H54 (cell line): ENCODE results near the gene GALP.
"Not testable (repeated sequence)": the region's sequence is repeated elsewhere in the genome, so short reads cannot be mapped to it uniquely, and the experiment has no call there.

Experiments
- DNase-seq: peaks from one replicate; pipeline ENCODE4 v3.0.0; 2011; ENCODE audit warnings: low spot score, mixed read lengths; ENCODE audit not compliant: insufficient read length
- FAIRE-seq: peaks from 3 replicates; lab custom pipeline; 2011; peaks lifted over from hg19 to GRCh38; lab: Jason Lieb, UNC
- POLR2A ChIP-seq: IDR thresholded peaks from 2 replicates; pipeline ENCODE4 v1.6.1; 2011; ENCODE audit warnings: low read depth, mild to moderate bottlenecking, low read length

The GALP gene

DNA sequence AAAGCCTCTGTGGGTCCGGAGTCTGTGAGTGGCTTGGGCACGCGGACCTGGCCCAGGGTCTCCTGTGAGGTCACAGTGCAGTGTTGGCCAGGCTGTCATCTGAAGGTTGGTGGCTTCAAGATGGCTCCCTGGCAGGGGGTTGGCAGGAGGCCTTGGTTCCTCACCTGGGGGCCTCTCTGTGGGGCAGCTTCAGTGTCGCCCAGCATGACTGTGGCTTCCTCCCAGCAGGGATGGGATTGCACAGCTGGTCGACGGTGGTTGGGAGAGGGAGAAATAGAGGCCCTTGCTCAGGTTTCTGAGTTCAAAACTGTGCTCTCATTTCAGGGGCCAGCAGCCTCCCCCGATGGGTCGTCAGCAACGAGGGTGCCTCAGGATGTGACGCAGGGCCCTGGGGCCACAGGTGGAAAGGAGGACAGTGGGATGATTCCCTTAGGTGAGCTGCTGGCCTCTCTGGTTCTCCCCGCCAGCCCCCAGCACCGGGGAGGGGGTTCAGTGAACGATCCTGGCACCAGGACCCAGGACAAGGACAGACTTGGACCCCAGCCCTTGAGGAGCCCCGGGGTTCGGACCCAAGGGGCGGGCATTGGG is 17.5 kb upstream of the GALP start:
- FAIRE-seq, result no peak
- TF ChIP-seq POLR2A, result no peak
- no peak for DNase-seq

DNA sequence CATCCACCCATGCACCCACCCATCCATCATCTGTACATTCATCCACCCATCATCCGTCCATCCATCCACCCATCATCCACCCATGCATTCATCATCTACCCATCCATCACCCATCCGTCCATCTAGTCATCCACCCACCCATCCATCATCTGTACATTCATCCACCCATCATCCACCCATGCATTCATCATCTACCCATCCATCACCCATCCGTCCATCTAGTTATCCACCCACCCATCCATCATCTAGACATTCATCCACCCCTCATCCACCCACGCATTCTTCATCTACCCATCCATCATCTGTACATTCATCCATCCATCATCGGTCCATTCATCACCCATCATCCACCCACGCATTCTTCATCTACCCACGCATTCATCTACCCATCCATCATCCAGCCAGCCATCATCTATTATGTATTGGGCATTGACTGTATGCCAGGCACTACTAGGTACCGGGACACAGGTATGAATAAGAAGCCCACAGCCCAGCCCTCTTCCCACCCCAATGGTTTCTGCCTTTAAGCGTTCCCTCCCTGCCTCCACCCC is 16.7 kb upstream of the GALP start:
- no peak for FAIRE-seq
- no peak for DNase-seq
- TF ChIP-seq POLR2A, result no peak

DNA sequence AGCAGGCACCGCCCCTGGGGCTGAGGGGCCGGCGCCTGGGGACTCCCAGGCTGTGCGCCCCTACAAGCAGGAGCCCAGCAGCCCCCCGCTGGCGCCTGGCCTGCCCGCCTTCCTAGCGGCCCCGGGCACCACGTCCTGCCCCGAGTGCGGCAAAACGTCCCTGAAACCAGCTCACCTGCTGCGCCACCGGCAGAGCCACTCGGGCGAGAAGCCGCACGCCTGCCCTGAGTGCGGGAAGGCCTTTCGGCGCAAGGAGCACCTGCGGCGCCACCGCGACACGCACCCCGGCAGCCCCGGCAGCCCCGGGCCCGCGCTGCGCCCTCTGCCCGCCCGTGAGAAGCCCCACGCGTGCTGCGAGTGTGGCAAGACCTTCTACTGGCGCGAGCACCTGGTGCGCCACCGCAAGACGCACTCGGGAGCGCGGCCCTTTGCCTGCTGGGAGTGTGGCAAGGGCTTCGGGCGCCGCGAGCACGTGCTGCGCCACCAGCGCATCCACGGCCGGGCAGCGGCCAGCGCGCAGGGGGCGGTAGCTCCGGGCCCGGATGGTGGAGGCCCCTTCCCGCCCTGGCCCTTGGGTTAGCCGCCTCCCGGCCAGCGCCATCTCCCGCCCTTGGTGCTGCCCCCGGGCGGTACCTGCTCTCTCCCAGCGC is 16.1 kb upstream of the GALP start:
- DNase-seq (no peak), FAIRE-seq (no peak)
- TF ChIP-seq POLR2A, result no peak

DNA sequence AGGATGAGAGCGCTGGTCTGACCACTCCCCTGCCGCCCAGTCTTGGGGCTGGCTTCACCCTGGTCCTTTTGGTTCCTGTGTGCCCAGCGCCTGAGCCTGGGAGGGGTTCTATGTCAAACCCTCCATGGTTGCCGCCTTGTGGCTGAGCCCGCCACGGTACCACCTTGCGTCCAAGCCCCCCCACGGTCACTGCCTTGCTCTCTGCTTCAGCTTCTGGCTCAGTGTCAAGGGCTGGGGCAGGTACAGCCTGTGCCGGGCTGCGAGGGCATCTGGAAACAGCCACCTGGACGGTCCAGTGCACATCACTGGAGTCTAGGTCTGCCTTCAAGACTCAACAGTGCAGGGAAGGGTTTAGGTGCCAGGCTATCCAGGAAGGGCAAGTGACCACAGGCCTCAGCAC is 14.3 kb upstream of the GALP start:
- no peak for TF ChIP-seq POLR2A
- DNase-seq (no peak), FAIRE-seq (no peak)

DNA sequence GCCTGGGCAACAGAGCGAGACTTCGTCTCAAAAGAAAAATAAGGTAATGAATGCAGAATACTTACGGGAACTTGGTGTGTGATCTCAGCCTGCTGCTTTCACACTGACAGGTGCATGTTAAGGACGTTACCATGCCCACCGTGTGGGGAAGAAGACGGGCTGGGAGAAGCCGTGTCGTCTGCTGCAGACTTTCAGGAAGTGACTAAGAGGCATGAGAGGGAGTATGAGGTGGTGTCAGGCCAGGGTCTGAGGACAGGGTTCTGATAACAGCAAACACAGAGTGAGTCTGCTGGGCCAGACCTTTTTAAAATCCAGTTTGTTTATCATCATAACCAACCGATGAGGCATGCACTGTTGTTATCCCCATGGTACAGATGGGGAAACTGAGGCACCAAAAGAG is 13.6 kb upstream of the GALP start:
- peak; percentile 82 for DNase-seq
- TF ChIP-seq POLR2A, result no peak

DNA sequence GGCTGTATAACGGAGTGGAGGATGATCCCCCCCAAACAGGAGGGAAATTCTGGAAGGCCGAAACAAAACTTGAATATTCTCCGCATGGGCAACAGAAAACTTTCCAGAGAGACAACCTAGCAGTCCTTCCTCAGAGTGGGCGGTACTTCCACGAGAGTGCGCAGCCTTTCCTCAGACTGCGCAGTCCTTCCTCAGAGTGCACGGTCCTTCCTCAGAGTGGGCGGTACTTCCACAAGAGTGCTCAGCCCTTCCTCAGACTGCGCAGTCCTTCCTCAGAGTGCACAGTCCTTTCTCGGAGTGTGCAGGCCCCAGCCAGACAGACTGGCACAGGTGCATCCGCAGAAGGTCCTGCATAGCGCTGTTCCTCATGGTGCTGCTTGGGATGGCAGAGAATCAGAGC is 12.7 kb upstream of the GALP start:
- DNase-seq (no peak), FAIRE-seq (no peak)
- TF ChIP-seq POLR2A, result no peak

More for the DNA sequence above, 13.6 kb upstream of the GALP start:
- no peak for FAIRE-seq

DNA sequence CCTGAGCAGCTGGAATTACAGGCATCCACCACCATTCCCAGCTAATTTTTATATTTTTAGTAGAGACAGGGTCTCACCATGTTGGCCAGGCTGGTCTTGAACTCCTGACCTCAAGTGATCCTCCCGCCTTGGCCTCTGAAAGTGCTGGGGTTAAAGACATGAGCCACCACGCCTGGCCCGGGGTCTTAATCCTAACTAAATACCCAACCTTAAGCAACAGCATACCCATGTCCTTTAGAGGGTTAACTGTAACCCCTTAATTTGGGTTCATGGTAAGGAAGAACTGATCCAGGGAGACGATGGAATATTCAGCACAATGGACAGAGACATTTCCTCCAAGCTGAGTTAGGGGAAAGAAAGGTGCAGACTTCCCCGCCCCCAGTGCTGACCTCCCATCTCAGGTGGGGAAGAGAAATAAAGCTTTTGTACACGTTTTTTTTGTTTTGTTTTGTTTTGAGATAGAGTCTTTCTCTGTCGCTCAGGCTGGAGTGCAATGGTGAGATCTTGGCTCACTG is 8.7 kb upstream of the GALP start:
- no peak for TF ChIP-seq POLR2A
- peak; percentile 69 for DNase-seq
- FAIRE-seq, result no peak

DNA sequence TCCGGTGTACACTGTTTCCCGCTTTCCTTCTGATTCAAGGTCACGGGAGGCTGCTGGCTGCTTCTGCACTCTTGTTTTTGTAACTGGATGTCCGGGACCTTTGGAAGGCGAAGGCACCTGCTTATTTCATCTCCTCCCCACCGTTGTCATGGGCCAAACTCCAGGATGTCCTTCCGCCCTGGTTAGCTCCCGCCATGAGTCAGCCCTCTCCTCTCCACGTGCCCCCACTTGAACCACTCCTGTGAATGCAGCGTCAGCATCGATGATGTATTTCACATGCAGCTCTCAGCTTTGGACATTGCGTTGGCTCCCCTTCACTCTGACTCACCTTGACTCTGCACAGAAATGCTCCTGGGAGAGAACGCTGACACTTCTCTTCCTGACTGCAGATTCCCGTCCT is 5.5 kb upstream of the GALP start:
- FAIRE-seq (peak; percentile 91), DNase-seq (peak; percentile 99)
- 0 out of 2 replicates have a peak, but pooled peaks have one; percentile 18 for TF ChIP-seq POLR2A

DNA sequence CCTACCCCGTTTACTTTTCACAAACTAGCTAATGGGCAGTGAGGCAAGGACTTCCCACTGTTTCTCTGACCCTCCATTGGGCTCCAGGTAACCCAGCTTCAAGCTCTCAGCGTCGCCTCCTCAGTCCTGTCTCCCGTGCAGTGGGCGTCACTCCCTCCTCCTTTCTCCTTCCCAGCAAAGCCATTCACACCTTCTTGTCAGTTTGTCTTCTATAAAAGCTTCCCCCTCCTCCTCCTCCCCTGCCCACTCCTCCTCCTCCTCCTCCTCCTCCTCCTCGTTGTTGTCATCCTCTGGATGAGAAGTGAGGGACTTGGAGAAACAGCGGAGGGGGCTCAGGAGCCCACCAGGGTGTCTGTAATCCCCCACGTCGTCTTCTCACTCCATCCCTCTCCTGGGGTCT is 1.7 kb upstream of the GALP start:
- no peak for TF ChIP-seq POLR2A
- FAIRE-seq, result no peak
- DNase-seq, result no peak

DNA sequence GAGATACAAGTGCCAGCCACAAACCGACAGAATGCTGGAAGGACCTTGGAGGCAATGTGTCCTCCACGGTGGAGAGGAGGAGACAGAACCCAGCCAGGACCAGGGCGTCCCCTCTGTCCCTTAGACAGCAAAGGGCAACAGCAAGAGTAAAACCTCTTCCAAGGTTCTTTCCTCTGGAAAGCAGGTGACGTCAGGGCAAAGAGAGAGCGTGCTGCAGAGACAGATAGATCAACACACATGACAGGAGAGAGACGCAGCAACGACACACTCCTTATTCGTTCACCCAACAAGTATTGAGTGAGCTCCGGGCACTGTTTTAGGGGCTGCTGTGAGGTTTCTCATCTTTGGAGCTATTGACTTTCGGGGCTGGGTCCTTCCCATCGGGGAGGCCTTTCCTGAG is 1.3 kb upstream of the GALP start:
- DNase-seq (no peak), FAIRE-seq (no peak)
- no peak for TF ChIP-seq POLR2A

DNA sequence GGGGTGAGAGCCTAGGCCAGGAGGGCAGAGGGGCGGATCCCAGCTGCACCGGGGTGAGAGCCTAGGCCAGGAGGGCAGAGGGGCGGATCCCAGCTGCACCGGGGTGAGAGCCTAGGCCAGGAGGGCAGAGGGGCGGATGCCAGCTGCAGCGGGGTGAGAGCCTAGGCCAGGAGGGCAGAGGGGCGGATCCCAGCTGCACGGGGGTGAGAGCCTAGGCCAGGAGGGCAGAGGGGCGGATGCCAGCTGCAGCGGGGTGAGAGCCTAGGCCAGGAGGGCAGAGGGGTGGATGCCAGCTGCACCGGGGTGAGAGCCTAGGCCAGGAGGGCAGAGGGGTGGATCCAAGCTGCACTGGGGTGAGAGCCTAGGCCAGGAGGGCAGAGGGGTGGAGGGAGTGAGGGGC is 502 bp downstream of the GALP start:
- not testable (repeated sequence) for DNase-seq, FAIRE-seq

DNA sequence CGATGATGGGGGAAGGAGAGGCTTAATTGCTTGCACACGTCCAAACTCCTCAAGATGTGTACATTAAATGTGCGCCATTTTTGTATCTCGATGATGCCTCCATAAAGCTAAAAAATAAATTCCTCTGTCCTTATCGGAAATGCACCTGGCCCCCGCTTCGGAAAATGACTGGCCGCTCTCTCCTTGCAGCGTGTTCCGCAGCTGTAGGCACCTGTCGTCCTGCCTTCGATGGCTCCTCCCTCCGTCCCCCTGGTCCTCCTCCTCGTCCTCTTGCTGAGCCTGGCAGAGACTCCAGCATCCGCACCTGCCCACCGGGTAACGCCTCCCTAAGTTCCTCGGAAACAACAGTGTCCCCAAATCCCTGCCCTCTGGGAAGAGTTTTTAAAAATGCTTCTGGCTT is 1.1 kb downstream of the GALP start:
- FAIRE-seq, result no peak
- DNase-seq, result no peak
- TF ChIP-seq POLR2A, result no peak

DNA sequence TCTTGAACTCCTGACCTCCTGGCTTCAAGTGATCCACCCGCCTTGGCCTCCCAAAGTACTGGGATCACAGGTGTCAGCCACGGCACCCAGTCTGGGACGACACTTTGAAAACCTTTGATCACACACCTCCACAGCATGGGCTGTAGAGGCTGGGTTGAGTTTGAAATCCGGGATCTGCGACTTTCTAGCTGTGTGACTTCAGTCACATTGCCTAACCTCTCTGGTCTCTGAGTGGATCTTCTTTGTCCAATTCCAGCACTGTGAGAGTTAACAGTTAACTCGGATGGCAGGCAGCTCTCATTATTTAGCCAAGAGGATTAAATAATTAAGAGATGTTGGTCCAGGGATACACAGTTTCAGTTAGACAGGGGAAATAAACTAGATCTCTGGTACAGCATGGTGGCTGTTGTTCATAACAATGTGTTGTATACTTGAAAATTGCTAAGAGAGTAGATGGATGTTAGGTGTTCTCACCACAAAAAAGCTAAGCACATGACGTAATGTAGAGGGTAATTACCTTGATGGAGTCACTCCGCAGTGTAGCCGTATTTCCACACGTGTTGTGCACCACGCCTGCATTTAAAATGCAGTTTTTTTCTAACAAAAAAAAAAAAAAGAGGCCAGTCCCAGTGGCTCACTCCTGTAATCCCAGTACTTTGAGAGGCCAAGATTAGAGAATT is 1.9 kb downstream of the GALP start:
- FAIRE-seq (no peak), DNase-seq (no peak)
- TF ChIP-seq POLR2A, result no peak

DNA sequence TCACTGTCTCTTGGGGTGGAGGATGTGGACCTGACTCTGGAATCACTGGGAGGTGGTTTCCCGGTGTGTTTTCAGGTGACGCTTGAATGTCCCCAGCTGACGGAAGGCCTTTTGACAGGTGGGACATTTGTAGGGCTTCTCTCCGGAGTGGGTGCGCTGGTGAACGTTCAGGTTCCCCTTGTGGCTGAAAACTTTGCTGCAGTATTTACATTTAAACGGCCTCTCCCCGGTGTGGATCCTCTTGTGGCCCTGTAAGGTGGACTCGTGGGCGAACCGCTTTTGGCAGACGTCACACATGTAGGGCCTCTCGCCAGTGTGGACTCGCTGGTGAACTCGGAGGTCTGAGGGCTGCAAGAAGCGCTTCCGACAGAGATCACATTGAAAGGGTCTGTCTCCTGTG is 14.0 kb downstream of the GALP start:
- no peak for FAIRE-seq
- no peak for TF ChIP-seq POLR2A
- DNase-seq, result no peak
